Peyer's patch (tissue), 4 donors: Measurements from ENCODE around the gene STAP1.

ENCODE experiments used
- CTCF ChIP-seq, 6 experiments: fragments of 450-650 bp in 4 of 6; fragments of 200-600 bp in 2 of 6; sonication (generic) in 1 of 6; IDR thresholded peaks; one replicate each; pipeline ENCODE4 v1.5.1; 2017 to 2019; ENCODE audit warnings: antibody characterized with exemption in 6 of 6, mild to moderate bottlenecking in 3 of 6, moderate library complexity in 1 of 6
- POLR2A ChIP-seq, 2 donors: fragments of 450-650 bp; IDR thresholded peaks; one replicate each; pipeline ENCODE4 v1.5.1; 2017; ENCODE audit warnings: antibody characterized with exemption in 2 of 2, mild to moderate bottlenecking in 2 of 2, moderate library complexity in 2 of 2

GRCh38 chr4:67615119-67615518 is 56.6 kb downstream of the STAP1 start:
- TF ChIP-seq CTCF (IDR thresholded peaks at IDR 0.05), result no peak
- TF ChIP-seq POLR2A (IDR thresholded peaks at IDR 0.05), result no peak
